Right lobe of liver (tissue), 6 donors: ENCODE measurements around the gene RNASE4. TPM values are rescaled to one million over a fixed set of nuclear protein-coding genes. Genes with fewer than 3 reads are reported as not detected.
"Not testable (repeated sequence)": the region's sequence is repeated elsewhere in the genome, so short reads cannot be mapped to it uniquely, and the experiment has no call there.

Source experiments
- ATAC-seq, 4 donors: fragments of 200-7000 bp; cut with Tn5 transposase; one replicate each; pipeline ENCODE4 v1.9.1; 2020; ENCODE audit warnings: mild to moderate bottlenecking in 4 of 4, moderate library complexity in 4 of 4
- DNase-seq, 3 donors: peaks; one replicate each; pipeline ENCODE4 v3.0.0-alpha.2; 2020
- H3K27ac ChIP-seq, 3 donors: fragments of 200-600 bp; one replicate each; pipeline ENCODE4 v1.8.0; 2022
- H3K27me3 ChIP-seq, 2 donors: fragments of 200-600 bp; one replicate each; pipeline ENCODE4 v1.8.0; 2022
- H3K36me3 ChIP-seq, 4 donors: fragments of 200-600 bp; sonication (generic) in 1 of 4; one replicate each; pipeline versions ENCODE4 v1.5.1 to v1.8.0; 2017 to 2022; ENCODE audit warnings: control low read depth in 1 of 4
- H3K4me1 ChIP-seq, 4 donors: fragments of 200-600 bp; sonication (generic) in 1 of 4; one replicate each; pipeline versions ENCODE4 v1.5.1 to v1.8.0; 2017 to 2022; ENCODE audit warnings: control low read depth in 1 of 4
- H3K4me3 ChIP-seq, 3 donors: fragments of 200-600 bp; one replicate each; pipeline ENCODE4 v1.8.0; 2022
- H3K9me3 ChIP-seq, 4 donors: fragments of 200-600 bp; sonication (generic) in 1 of 4; one replicate each; pipeline versions ENCODE4 v1.5.1 to v1.8.0; 2017 to 2022; ENCODE audit warnings: control low read depth in 1 of 4
- POLR2A ChIP-seq: fragments of 450-650 bp; IDR thresholded peaks from one replicate; pipeline ENCODE4 v1.6.1; 2017; ENCODE audit warnings: antibody characterized with exemption, mild to moderate bottlenecking
- WGBS: methylation state at CpG from one replicate; pipeline ENCODE4 v1.1.6; 2018; ENCODE audit warnings: low coverage, low lambda C conversion rate; ENCODE audit not compliant: insufficient coverage; ENCODE audit errors: missing lambda C conversion rate; 5-methylcytosine and 5-hydroxymethylcytosine counted together
- intact Hi-C, 2 donors: fragments of 100-400 bp; cut with DNase I; formaldehyde crosslinking; loops; one replicate each; pipeline versions ENCODE4 v1.11.2 to v1.14.1; 2022
- total RNA-seq, 6 experiments: library from RNA; depleted of rRNA in 2 of 6; stranded (reverse); fragments of >200 nt in 2 of 6; fragmentation: NEBNext Ultra II Directional in 3 of 6; extraction: Animal tissue kit (Norgen Biotek cat#: 25700) in 3 of 6; gene quantifications; one replicate each; pipeline versions ENCODE4 v1.1.0 to v1.2.4, GENCODE V29; 2016 to 2023
- TF ChIP-seq, protein P1 (sequence below), 4 donors: fragments of 200-600 bp in 3 of 4; fragments of 450-650 bp in 1 of 4; IDR thresholded peaks; one replicate each; pipeline versions ENCODE4 v1.5.1 to v1.8.0; 2016 to 2022; ENCODE audit warnings: antibody characterized with exemption in 4 of 4, mild to moderate bottlenecking in 2 of 4
- donor health status: DM: no; HTN: yes; CAD: no.
- donor health status: DM: no; HTN: no; CAD: no.
- donor health status: DM: no; HTN: no; CAD: no.
- donor health status: DM: no; HTN: yes; CAD: no.
- donor health status: DM: no; HTN: yes; CAD: no.

Gene RNASE4
- total RNA-seq, 6 experiments from 2014 or later = 129 to 175 (median 151) TPM

DNA sequence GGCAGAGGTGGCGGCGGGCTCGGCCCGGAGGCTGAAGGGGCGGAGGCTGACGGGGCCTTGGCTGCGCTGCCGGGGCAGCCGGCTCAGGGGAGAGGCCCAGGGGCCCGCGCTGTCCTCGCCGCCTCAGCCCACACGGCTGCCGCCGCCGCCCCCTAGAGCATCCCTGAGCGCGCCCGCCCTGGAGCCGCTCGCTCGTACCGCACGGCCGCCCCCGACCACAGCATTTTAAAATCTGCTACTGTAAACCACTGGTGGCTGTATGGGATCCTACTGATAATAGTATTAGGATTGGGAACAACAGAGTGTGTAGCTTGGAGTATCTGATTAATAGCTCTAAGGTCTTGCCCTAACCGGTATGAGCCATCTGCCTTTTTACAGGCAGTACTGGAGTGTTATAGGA is 39.1 kb downstream of the RNASE4 start:
- DNase-seq = no peak
- Histone ChIP-seq H3K27me3 (no peaks in the 10 kb centered on the region), H3K27ac (no peak overlapping the region), H3K4me3 (no peak overlapping the region), H3K36me3 (no peaks in the 10 kb centered on the region), H3K9me3 (no peaks in the 10 kb centered on the region), H3K4me1 (no peaks in the 10 kb centered on the region)
- WGBS = 43% methylated on average over 1 of the region's 28 CpGs
- TF ChIP-seq, protein P1, sequence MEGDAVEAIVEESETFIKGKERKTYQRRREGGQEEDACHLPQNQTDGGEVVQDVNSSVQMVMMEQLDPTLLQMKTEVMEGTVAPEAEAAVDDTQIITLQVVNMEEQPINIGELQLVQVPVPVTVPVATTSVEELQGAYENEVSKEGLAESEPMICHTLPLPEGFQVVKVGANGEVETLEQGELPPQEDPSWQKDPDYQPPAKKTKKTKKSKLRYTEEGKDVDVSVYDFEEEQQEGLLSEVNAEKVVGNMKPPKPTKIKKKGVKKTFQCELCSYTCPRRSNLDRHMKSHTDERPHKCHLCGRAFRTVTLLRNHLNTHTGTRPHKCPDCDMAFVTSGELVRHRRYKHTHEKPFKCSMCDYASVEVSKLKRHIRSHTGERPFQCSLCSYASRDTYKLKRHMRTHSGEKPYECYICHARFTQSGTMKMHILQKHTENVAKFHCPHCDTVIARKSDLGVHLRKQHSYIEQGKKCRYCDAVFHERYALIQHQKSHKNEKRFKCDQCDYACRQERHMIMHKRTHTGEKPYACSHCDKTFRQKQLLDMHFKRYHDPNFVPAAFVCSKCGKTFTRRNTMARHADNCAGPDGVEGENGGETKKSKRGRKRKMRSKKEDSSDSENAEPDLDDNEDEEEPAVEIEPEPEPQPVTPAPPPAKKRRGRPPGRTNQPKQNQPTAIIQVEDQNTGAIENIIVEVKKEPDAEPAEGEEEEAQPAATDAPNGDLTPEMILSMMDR (IDR thresholded peaks at IDR 0.05) = no peak
- no peak for TF ChIP-seq POLR2A
- peak in 1 of 4 donors; percentile 52 for ATAC-seq
- intact Hi-C loops = no loop called here

DNA sequence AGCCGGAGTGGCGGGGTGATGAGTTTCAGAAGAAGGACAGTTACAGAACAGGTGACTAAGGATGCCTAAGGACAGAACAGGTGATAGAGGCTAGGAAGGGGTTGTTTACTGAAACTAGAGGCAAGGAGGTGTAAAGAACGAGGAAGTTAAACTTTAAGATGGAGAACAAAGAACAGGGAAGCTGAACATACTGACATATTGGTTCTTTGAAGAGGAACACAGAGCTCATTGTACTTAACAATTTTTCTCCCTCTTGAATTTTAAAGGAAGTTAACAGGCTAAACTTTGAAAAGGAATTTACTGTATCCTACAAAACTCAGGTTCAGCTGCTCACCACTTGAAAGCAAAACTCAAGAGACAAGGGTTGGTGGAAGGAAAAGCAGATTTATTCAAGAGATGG is 41.8 kb downstream of the RNASE4 start:
- H3K9me3 ChIP-seq, H3K4me3 ChIP-seq, intact Hi-C loops, H3K27ac ChIP-seq, H3K4me1 ChIP-seq, H3K27me3 ChIP-seq, ATAC-seq, DNase-seq, H3K36me3 ChIP-seq: not testable (repeated sequence)
- WGBS = 73% methylated on average over 3 of the region's 3 CpGs

DNA sequence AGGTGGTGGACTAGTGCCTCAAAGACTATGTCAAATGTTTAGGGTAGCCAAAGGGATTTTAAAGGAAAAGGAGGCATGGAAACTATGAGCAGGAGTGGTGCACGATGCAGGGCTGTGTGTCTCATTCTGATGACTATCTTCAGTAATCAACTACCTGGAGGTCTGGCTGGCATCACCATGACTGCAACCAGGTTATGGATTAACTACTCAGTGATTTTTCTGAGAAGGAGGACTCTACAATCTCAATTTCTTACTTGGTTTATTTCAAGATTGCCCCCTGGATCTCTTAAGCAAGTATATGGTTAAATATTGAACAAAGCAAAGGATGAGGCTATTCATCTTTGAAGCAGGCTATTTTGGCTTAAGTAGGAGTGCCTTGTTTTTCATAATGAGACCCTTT is 42.2 kb downstream of the RNASE4 start:
- no peak overlapping the region for H3K4me3 ChIP-seq
- DNase-seq (no peak), ATAC-seq (no peak)
- no peak overlapping the region for H3K27ac ChIP-seq
- no peak for TF ChIP-seq POLR2A
- TF ChIP-seq, protein P1 (IDR thresholded peaks at IDR 0.05) = no peak
- intact Hi-C loops = no loop called here
- H3K4me1 ChIP-seq = no peaks in the 10 kb centered on the region
- H3K27me3 ChIP-seq = no peaks in the 10 kb centered on the region
- WGBS = 85% methylated on average over 1 of the region's 1 CpG
- no peaks in the 10 kb centered on the region for H3K36me3 ChIP-seq
- no peaks in the 10 kb centered on the region for H3K9me3 ChIP-seq

DNA sequence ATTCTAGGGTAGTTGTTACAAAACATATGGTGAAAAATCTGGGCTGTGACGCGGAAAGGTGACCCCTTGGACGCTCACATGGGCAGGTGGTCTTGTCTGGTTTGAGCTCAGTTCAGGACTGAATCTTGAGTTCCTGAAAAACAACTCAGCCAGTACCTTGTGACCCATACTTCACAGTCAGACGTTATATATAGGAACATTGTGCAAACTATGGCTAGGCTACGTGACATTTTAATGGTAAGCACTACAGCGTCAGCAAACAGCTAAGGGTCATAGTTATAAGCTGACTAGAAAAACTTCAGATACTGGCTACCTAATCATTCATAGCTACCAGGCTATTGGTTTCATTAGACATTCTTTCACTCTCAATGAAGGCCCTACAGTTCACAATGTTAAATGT is 46.5 kb downstream of the RNASE4 start:
- Histone ChIP-seq H3K36me3 (no peaks in the 10 kb centered on the region), H3K4me1 (no peaks in the 10 kb centered on the region), H3K9me3 (no peaks in the 10 kb centered on the region), H3K27ac (no peak overlapping the region), H3K27me3 (no peaks in the 10 kb centered on the region), H3K4me3 (no peak overlapping the region)
- intact Hi-C loops = no loop called here
- TF ChIP-seq POLR2A = no peak
- TF ChIP-seq, protein P1 (IDR thresholded peaks at IDR 0.05) = no peak
- peak in 1 of 4 donors; percentile 41 for ATAC-seq
- no peak for DNase-seq
- WGBS = 59% methylated on average over 5 of the region's 6 CpGs

DNA sequence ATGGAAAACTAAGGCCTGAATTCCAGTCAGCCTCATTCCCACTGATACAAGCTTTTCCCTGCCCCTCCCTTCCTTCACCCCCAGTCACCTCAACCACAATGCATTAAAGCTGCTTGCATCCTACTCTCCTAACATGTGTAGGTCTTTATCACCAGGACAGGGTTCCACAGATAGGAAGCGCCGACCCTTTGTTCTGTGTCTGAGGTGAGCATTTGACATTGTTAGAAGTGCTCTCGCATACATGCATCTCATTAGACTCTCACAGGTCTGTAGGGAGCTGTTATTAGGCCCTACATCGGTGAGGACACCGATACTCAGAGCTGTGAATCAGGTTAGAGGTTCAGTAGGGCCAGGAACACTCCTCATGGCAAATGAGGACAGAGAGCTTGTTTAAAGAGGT is 48.1 kb downstream of the RNASE4 start:
- Histone ChIP-seq H3K9me3 (no peaks in the 10 kb centered on the region), H3K36me3 (no peaks in the 10 kb centered on the region), H3K27ac (no peak overlapping the region), H3K4me3 (no peak overlapping the region), H3K4me1 (no peaks in the 10 kb centered on the region), H3K27me3 (no peaks in the 10 kb centered on the region)
- ATAC-seq (no peak), DNase-seq (no peak)
- intact Hi-C loops = no loop called here
- TF ChIP-seq, protein P1 (IDR thresholded peaks at IDR 0.05) = no peak
- TF ChIP-seq POLR2A = no peak
- 52% methylated on average over 4 of the region's 5 CpGs for WGBS
